Muscle layer of colon (tissue), 2 donors: ENCODE results near the gene FLT1.

Experiments
- H3K27ac ChIP-seq: one replicate; pipeline ENCODE4 v1.7.0; 2013; ENCODE audit warnings: low read depth, mild to moderate bottlenecking, low read length, moderate library complexity
- H3K27me3 ChIP-seq, 2 donors: one replicate each; pipeline ENCODE4 v1.7.0; 2013; ENCODE audit warnings: low read length in 2 of 2, mild to moderate bottlenecking in 2 of 2; ENCODE audit not compliant: insufficient read depth in 2 of 2, control insufficient read depth in 1 of 2
- H3K36me3 ChIP-seq: one replicate; pipeline ENCODE4 v1.7.0; 2013; ENCODE audit warnings: mild to moderate bottlenecking, low read length; ENCODE audit not compliant: insufficient read depth
- H3K4me1 ChIP-seq: one replicate; pipeline ENCODE4 v1.7.0; 2013; ENCODE audit warnings: mild to moderate bottlenecking, low read length; ENCODE audit not compliant: insufficient read depth
- H3K4me3 ChIP-seq, 2 donors: one replicate each; pipeline ENCODE4 v1.7.0; 2013; ENCODE audit warnings: low read length in 2 of 2, low read depth in 1 of 2, mild to moderate bottlenecking in 1 of 2, moderate library complexity in 1 of 2
- H3K9ac ChIP-seq: one replicate; pipeline ENCODE4 v1.7.0; 2013; ENCODE audit warnings: low read length
- H3K9me3 ChIP-seq: one replicate; pipeline ENCODE4 v1.7.0; 2013; ENCODE audit warnings: mild to moderate bottlenecking, low read length
- donor health status: abdominal sarcoma.
- donor health status: Adenocarcinoma of cecum.

FLT1 gene

DNA sequence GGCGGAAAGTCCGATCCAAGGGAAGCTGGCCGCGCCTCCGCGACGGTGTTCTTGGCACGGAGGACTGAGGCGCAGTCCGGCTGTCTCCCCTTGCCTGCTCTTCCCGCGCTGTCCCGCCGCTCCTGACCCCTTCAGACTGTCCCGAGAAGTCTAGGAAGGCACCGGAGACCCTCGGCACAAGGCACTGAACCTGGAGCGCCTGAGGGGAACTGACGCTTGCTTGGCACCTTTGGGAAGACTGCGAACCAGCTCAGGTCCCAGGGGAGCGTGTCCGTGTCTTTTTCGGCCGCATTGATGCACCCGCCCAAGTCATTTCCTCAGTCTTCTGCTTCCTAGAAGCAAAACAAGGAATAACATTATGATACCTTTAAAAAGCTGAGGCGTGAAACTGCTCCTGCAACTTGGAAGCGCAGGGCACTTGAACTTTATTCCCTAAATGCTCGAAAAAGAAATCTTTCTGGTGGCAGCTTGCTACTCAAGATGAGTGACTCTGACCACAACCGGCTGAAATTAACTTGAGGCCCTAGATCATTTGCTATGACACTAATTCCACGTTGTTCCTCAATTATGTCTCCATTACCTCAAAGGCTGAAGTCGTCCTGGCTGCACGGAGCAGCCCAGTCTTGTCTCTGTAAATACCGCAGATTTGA is 735 bp upstream of the FLT1 start:
- Histone ChIP-seq H3K27ac (no peak overlapping the region), H3K27me3 (peaks cover 34 to 52% of the 10 kb centered on the region in 2 donors), H3K4me3 (peak overlapping the region in 1 of 2 donors; percentile 46)

DNA sequence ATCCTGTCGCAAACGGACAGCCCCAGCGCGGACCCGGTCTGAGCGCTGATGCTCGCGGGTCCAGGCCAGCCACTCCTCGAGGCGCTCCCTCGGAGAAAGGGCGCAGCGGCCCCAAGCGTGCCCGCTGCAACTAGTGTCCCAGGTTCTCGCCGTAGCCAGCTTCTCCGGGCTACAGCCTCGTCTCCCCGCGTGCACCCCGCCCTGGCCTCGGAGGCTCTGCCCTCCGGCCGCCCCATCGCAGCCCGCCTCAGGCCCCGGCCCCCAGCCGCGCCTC is 487 bp downstream of the FLT1 start:
- Histone ChIP-seq H3K36me3 (no peaks in the 10 kb centered on the region), H3K27ac (no peak overlapping the region), H3K9ac (no peak overlapping the region), H3K4me3 (peak overlapping the region; percentile 41 to 46), H3K4me1 (peaks cover 8% of the 10 kb centered on the region), H3K9me3 (no peaks in the 10 kb centered on the region), H3K27me3 (peaks cover 34 to 52% of the 10 kb centered on the region in 2 donors)

More for the DNA sequence above, 735 bp upstream of the FLT1 start:
- H3K36me3 ChIP-seq = no peaks in the 10 kb centered on the region
- H3K4me1 ChIP-seq = peaks cover 8% of the 10 kb centered on the region
- no peak overlapping the region for H3K9ac ChIP-seq
- H3K9me3 ChIP-seq = no peaks in the 10 kb centered on the region

DNA sequence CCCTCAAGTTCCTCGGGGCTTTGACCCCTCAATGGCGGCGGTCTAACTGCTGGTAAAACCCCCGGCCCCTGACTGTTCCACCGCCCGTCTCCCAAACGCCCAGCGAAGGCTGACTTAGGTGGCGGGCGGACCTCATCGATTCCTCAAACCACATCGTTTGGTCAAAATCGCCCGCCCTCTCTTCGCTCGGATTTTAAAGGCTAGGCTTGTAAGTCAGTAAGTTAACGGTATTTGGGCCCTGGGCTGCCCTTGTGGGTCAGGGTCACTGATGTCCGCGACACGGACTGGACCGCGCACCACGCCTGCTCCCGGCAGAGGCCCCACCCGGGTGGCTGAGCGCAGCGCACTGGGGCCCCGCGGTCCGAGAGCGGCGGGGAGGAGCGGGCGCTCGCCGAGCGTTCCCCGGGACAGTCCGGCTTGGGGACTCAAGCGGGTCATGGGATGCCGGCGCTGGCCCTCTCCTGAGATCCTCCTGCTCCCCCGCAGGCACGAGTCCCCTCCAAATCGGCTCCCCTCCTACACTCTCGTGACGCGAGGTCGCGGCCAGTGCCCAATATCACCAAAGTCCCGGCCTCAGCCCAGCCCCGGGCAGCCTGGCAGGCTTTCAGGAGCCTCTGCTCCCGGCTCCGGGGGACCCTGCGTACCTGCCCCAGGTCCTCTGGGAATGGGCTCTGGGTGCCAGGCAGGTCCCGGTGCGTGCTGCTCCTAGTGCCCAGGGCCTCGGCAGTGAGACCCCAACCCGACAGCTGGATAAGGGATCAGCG is 1.0 kb downstream of the FLT1 start:
- Histone ChIP-seq H3K9me3 (no peaks in the 10 kb centered on the region), H3K4me3 (peak overlapping the region; percentile 41 to 46), H3K27me3 (peaks cover 34 to 52% of the 10 kb centered on the region in 2 donors), H3K27ac (no peak overlapping the region), H3K4me1 (peaks cover 8% of the 10 kb centered on the region), H3K9ac (no peak overlapping the region), H3K36me3 (no peaks in the 10 kb centered on the region)

DNA sequence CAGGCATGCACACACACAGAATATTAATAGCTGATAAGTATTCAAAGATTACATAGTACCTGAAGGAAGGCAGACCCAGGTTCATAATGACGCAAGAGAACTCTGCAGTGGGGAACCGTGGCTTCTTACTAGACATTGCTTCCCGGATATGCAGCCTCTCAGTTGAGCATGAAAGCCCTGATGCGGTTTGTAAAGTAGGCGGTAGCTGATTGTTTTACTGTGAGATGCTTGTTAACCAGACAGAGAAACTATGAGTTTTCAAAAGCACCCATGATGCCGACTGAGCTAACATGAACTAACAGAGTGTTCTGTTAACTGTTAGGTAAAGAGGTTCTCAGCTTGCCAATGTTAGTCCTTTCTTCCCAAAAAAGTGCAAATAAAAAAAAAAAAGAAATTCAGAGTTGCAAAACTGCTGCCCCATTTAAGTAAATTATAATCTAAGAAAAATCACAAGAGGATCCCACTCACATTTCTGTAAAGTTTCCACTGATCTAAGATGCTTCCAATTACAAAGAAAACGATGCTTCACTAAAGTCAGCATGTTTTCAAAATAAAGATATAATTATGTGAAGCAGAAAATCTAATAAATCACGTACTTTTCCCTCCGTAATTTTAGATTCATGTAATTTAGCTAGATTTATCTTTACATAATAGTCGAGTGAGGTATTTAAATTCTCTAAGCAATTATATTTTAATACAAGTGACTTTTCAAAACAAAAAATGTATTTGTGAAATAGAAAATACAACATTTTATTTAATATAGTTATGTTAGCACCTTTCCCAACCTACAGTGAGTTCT is 2.2 kb downstream of the FLT1 start:
- no peak overlapping the region for H3K9ac ChIP-seq

DNA sequence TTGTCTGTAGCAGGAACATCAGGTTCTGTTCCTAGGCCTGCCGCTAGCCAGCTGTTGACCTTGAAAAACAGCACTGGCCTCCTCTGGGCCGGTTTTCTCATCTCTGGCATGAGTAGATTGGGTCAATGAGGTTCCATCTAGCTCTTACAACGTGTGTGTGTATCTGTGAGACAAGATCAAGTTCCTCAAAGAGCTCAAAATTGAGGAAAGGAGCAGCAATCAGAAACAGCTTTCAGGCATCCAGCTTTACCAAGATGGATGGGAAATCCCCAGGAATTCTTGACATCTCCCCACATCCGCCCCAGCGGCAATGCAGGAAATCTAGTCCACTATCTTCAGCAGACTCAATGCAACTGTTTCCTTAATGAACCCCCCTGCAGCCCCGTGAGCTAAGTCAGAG is 4.9 kb downstream of the FLT1 start:
- H3K4me3 ChIP-seq = no peak overlapping the region
- H3K27me3 ChIP-seq = peaks cover 25 to 38% of the 10 kb centered on the region in 2 donors
- peaks cover 8% of the 10 kb centered on the region for H3K4me1 ChIP-seq
- no peak overlapping the region for H3K27ac ChIP-seq
- no peak overlapping the region for H3K9ac ChIP-seq
- no peaks in the 10 kb centered on the region for H3K36me3 ChIP-seq
- no peaks in the 10 kb centered on the region for H3K9me3 ChIP-seq

More for the DNA sequence above, 2.2 kb downstream of the FLT1 start:
- Histone ChIP-seq H3K27me3 (peaks cover 34 to 52% of the 10 kb centered on the region in 2 donors), H3K4me3 (no peak overlapping the region), H3K27ac (no peak overlapping the region), H3K9me3 (no peaks in the 10 kb centered on the region), H3K4me1 (peaks cover 8% of the 10 kb centered on the region), H3K36me3 (no peaks in the 10 kb centered on the region)

DNA sequence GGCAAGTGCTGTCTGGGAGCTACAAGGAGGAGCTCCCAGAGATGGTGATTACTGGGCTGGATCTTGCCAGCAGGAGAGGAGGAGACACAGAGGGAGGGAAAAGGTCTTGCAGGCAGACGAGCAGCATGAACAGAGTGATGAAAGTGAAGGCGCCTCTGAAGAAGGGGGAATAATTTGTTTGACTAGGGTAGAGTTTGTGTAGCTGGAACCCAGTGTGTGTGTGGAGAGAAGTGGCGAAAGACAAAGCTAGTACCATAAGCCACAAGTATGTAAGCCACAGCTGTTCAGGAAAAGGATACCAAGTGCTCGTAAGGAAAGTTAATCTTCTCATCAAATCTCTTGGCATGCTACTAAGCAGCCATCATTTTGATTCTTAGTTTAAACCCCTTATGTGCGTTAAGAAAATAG is 5.4 kb downstream of the FLT1 start:
- Histone ChIP-seq H3K4me3 (no peak overlapping the region), H3K9ac (no peak overlapping the region), H3K4me1 (peaks cover 8% of the 10 kb centered on the region), H3K27ac (no peak overlapping the region), H3K27me3 (peaks cover 24 to 32% of the 10 kb centered on the region in 2 donors), H3K9me3 (no peaks in the 10 kb centered on the region), H3K36me3 (no peaks in the 10 kb centered on the region)

DNA sequence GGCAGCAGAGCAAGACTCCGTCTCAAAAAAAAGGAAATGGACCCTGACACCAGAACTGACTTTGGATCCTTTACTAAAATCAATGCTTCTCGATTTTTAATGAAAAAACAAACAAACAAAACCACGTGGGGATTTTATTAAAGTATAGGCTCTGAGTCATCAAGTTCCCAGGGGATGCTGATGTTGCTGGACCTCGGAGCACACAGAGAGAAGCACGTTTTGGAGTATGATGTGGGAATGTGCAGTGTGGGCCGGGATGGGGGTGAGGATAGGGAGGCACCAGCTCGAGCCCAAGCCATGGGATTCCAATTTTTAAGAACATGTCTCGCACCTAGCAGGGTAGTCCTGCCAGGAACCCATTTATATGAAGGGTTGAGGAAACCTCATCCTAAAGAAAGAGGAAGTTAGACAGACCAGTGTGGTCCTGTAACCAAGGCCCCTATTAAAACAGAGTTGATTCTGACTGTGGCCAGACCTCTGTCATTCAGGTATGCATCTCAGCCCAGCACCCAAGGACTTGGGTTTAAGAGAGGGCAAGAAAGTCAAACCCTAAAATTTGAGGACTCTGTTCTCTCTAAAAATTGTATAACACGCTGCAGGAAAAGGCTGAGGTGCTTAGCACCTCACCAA is 6.4 kb downstream of the FLT1 start:
- Histone ChIP-seq H3K27ac (no peak overlapping the region), H3K36me3 (no peaks in the 10 kb centered on the region), H3K9me3 (no peaks in the 10 kb centered on the region), H3K27me3 (peaks cover 19 to 22% of the 10 kb centered on the region in 2 donors), H3K9ac (no peak overlapping the region), H3K4me1 (no peaks in the 10 kb centered on the region), H3K4me3 (no peak overlapping the region)

DNA sequence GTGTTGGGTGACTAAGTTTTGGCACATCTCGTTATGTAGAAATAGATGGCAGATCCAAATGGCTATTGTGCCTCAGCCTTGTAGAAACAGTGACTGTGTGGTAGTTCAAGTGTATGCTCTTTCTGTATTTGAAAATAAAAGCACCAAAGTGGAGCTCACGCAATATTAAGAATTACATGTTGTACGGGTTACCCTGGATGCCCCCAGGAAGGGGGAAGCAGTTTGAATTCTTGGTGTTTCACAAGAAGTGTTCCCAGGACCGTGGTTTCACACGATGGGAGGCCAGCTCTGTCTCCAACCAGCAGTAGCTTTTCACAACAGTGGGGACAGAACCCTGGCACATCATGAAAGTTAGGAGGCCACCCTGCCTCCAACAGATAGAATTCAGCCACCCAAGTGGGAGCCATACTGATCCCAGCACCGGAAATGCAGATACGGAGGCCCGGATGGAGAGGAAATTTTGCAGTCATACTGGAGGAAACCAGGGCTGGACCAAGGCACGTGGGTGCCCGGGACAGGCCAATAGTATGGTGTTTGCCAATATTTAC is 8.9 kb downstream of the FLT1 start:
- Histone ChIP-seq H3K4me3 (no peak overlapping the region), H3K9me3 (no peaks in the 10 kb centered on the region), H3K36me3 (no peaks in the 10 kb centered on the region)

DNA sequence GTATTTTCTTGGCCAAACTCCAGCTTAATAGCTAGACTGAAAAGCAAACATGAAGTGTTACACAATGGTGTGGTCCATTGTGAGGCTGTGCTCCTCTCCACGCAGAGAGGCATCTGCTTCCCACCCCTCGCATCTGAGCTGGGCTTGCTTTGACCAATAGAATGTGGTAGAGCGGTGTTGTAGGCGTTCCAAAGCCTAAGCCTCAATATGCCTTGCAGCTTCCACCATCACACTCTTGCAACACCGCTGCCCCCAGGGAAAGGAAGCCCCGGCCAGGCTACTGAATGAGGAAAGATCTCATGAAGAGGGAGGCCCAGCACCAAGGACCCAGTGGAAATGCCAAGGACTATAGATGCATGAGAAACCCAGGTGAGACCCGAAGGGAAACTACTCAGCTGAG is 9.4 kb downstream of the FLT1 start:
- no peak overlapping the region for H3K27ac ChIP-seq
- H3K4me3 ChIP-seq = no peak overlapping the region
- H3K9me3 ChIP-seq = no peaks in the 10 kb centered on the region
- H3K4me1 ChIP-seq = no peaks in the 10 kb centered on the region
- no peaks in the 10 kb centered on the region for H3K27me3 ChIP-seq
- no peak overlapping the region for H3K9ac ChIP-seq
- no peaks in the 10 kb centered on the region for H3K36me3 ChIP-seq

More for the DNA sequence above, 8.9 kb downstream of the FLT1 start:
- Histone ChIP-seq H3K9ac (no peak overlapping the region), H3K27ac (no peak overlapping the region), H3K4me1 (no peaks in the 10 kb centered on the region), H3K27me3 (peaks cover 0 to 1% of the 10 kb centered on the region in 2 donors)

DNA sequence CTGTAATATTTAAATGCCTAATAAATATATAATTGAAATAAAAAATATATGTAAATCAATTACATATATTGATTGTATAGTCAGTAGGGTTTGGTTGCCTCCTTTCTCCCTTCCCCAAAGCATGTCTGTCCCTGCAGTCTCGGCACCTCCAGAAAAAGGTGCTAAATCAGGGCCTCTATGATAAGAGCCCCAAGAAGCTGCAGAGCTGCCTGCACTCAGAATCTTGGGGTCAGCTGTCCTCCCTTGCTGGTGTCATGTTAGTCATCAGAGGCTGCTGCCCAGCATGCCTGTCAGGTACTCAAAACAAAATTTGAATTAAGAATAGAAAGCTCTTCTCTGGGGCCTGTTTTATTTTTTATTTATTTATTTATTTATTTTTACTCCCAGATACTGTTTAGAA is 9.8 kb downstream of the FLT1 start:
- Histone ChIP-seq H3K9ac (no peak overlapping the region), H3K4me1 (no peaks in the 10 kb centered on the region), H3K27ac (no peak overlapping the region), H3K9me3 (no peaks in the 10 kb centered on the region), H3K36me3 (no peaks in the 10 kb centered on the region), H3K4me3 (no peak overlapping the region), H3K27me3 (no peaks in the 10 kb centered on the region)
